PC-3 (cell line): ENCODE data around the gene EPG5. TPM values are rescaled to one million over a fixed set of nuclear protein-coding genes. Genes with fewer than 3 reads are reported as not detected.
A peak's percentile ranks its signal among the peaks of the same experiment; 100 is the strongest.

Experiments
- ATAC-seq: fragments of 200-7000 bp; cut with Tn5 transposase; 2 replicates; pipeline ENCODE4 v1.9.1; 2020; ENCODE audit warnings: mild to moderate bottlenecking, moderate library complexity
- BruUV-seq: library from RNA; stranded (reverse); fragments of 400-500 nt; replicated peaks from 2 replicates; lab custom pipeline; 2021; lab: Mats Ljungman, UMichigan
- CTCF ChIA-PET: fragments of 300-600 bp; sonication (Branson Sonifier 250); formaldehyde crosslinking; loops from one replicate; lab custom pipeline; 2022; ENCODE audit warnings: antibody characterized with exemption; lab: Charles Lee
- POLR2A ChIA-PET: fragments of 300-600 bp; sonication (Branson Sonifier 250); formaldehyde crosslinking; loops from one replicate; lab custom pipeline; 2022; ENCODE audit warnings: antibody characterized with exemption; ENCODE audit not compliant: unreplicated experiment; lab: Charles Lee
- DNase-seq: peaks from one replicate; pipeline ENCODE4 v3.0.0-alpha.2; 2015
- H2AFZ ChIP-seq: fragments of 300-600 bp; sonication (generic); 2 replicates; pipeline ENCODE4 v1.6.0; 2016; ENCODE audit warnings: antibody characterized with exemption, low read length
- H3F3A ChIP-seq: fragments of 300-600 bp; sonication (generic); one replicate; pipeline ENCODE4 v1.6.0; 2017; ENCODE audit warnings: antibody characterized with exemption, low read length, control low read depth, mild to moderate bottlenecking; ENCODE audit not compliant: unreplicated experiment
- H3K27ac ChIP-seq: fragments of 300-600 bp; sonication (generic); 2 replicates; pipeline ENCODE4 v1.5.1; 2016; ENCODE audit warnings: mild to moderate bottlenecking, low read length
- H3K27me3 ChIP-seq: fragments of 300-600 bp; sonication (generic); 2 replicates; pipeline ENCODE4 v1.6.1; 2016; ENCODE audit warnings: low read length, mixed read lengths
- H3K36me3 ChIP-seq: fragments of 300-600 bp; sonication (generic); 2 replicates; pipeline ENCODE4 v1.6.1; 2016; ENCODE audit warnings: low read depth, mixed run types, low read length, mixed read lengths
- H3K4me1 ChIP-seq: fragments of 300-600 bp; sonication (generic); 2 replicates; pipeline ENCODE4 v1.5.1; 2016; ENCODE audit warnings: low read length; ENCODE audit not compliant: insufficient read depth
- H3K4me2 ChIP-seq: fragments of 300-600 bp; sonication (generic); 2 replicates; pipeline ENCODE4 v1.6.0; 2016; ENCODE audit warnings: low read length
- H3K4me3 ChIP-seq: fragments of 300-600 bp; sonication (generic); 2 replicates; pipeline ENCODE4 v1.5.1; 2016; ENCODE audit warnings: mild to moderate bottlenecking, low read length, mixed read lengths
- H3K79me2 ChIP-seq: fragments of 300-600 bp; sonication (generic); 2 replicates; pipeline ENCODE4 v1.6.1; 2017; ENCODE audit warnings: low read length, mixed read lengths
- H3K9ac ChIP-seq: fragments of 300-600 bp; sonication (generic); 2 replicates; pipeline ENCODE4 v1.6.0; 2016; ENCODE audit warnings: mild to moderate bottlenecking, low read length
- H3K9me2 ChIP-seq: fragments of 300-600 bp; sonication (generic); replicated peaks from 2 replicates; pipeline ENCODE4 v1.6.1; 2016; ENCODE audit warnings: mixed run types, low read length, mixed read lengths
- H3K9me3 ChIP-seq: fragments of 300-600 bp; sonication (generic); 2 replicates; pipeline ENCODE4 v1.6.1; 2016; ENCODE audit warnings: low read length, mixed read lengths
- H4K20me1 ChIP-seq: fragments of 300-600 bp; sonication (generic); 2 replicates; pipeline ENCODE4 v1.6.1; 2016; ENCODE audit warnings: low read length, mixed read lengths
- CTCF ChIP-seq: fragments of 300-600 bp; sonication (generic); conservative IDR thresholded peaks from 2 replicates; pipeline ENCODE4 v1.5.1; 2017; ENCODE audit warnings: antibody characterized with exemption, low read depth, mild to moderate bottlenecking, low read length
- EZH2 ChIP-seq: fragments of 300-600 bp; sonication (generic); IDR thresholded peaks from one replicate; pipeline ENCODE4 v1.6.1; 2017; ENCODE audit warnings: antibody characterized with exemption, mild to moderate bottlenecking, low read length; ENCODE audit not compliant: unreplicated experiment
- EZH2phosphoT487 ChIP-seq: fragments of 300-600 bp; sonication (generic); IDR thresholded peaks from 2 replicates; pipeline ENCODE4 v1.6.1; 2018; ENCODE audit warnings: mild to moderate bottlenecking, antibody characterized with exemption, low read length, borderline replicate concordance
- intact Hi-C: fragments of 100-400 bp; cut with micrococcal nuclease; formaldehyde crosslinking; loops from 2 replicates; pipeline ENCODE4 v1.9.0; 2023
- total RNA-seq: library from RNA; depleted of rRNA; stranded (reverse); fragments of >200 nt; gene quantifications from 2 replicates; pipeline ENCODE4 v1.2.3, GENCODE V29; 2014

The EPG5 gene
- total RNA-seq, 1 experiment from 2014 or later = 7.1 TPM

GRCh38 chr18:45851161-45851925 is 115.8 kb downstream of the EPG5 start:
- DNase-seq = no peak

DNA sequence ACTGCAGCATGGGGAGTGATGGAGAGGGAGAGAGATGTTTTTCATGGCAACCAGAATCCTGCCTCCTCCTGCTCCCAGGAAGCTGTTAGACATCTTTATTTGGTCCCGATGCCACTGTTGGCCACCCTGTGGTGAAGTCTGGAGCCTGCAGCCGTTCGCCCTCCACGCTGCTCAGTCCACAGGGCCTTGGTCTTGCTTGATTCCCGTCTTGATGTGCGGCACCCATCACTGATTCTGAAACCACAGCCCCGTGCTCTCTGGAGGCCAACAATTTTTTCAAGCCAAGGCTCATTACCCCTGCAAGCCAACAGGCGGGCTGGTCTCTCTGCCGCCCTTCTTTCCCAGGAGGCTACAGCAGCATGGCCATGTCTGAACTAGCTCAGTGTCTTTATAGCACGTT is 117.1 kb downstream of the EPG5 start:
- H3K4me3 ChIP-seq = no peak overlapping the region

More at GRCh38 chr18:45851161-45851925, 115.8 kb downstream of the EPG5 start:
- intact Hi-C loops = no loop called here
- BruUV-seq = no TSS peak
- no peak for ATAC-seq
- H3K9me3 ChIP-seq = no peaks in the 10 kb centered on the region
- no peaks in the 10 kb centered on the region for H3K9me2 ChIP-seq
- no peaks in the 10 kb centered on the region for H3K4me1 ChIP-seq
- ChIA-PET CTCF (no interaction called here), POLR2A (no interaction called here)
- H3F3A ChIP-seq = no peaks in the 10 kb centered on the region
- H3K4me3 ChIP-seq = no peak overlapping the region
- H3K4me2 ChIP-seq = no peak overlapping the region
- H2AFZ ChIP-seq = no peak overlapping the region
- H3K27ac ChIP-seq = no peak overlapping the region
- TF ChIP-seq EZH2phosphoT487 (no peak), EZH2 (no peak), CTCF (no peak)
- no peaks in the 10 kb centered on the region for H3K36me3 ChIP-seq
- no peaks in the 10 kb centered on the region for H3K79me2 ChIP-seq
- no peaks in the 10 kb centered on the region for H4K20me1 ChIP-seq
- H3K9ac ChIP-seq = no peak overlapping the region
- H3K27me3 ChIP-seq = no peaks in the 10 kb centered on the region

More for the DNA sequence above, 117.1 kb downstream of the EPG5 start:
- Histone ChIP-seq H3K9ac (no peak overlapping the region), H3F3A (no peaks in the 10 kb centered on the region), H3K36me3 (no peaks in the 10 kb centered on the region), H4K20me1 (no peaks in the 10 kb centered on the region), H3K79me2 (no peaks in the 10 kb centered on the region), H3K27me3 (no peaks in the 10 kb centered on the region), H3K27ac (no peak overlapping the region), H3K9me2 (no peaks in the 10 kb centered on the region), H3K4me1 (no peaks in the 10 kb centered on the region), H3K4me2 (no peak overlapping the region), H3K9me3 (no peaks in the 10 kb centered on the region), H2AFZ (no peak overlapping the region)
- BruUV-seq = no TSS peak
- ATAC-seq (peak; percentile 37; the same call in 1 of the 2 replicates), DNase-seq (peak; percentile 13)
- ChIA-PET CTCF (interaction anchor here (0.7 kb wide), 1 partner anchor 30 kb away, joined by 3 read pairs; no protein-coding TSS in a partner anchor), POLR2A (no interaction called here)
- TF ChIP-seq EZH2 (no peak), CTCF (peak; percentile 40)
- intact Hi-C loops = no loop called here
